HG03095 (cell line): ENCODE measurements around the gene SHMT2.
A peak's percentile ranks its signal among the peaks of the same experiment; 100 is the strongest.

ENCODE experiments used
- ATAC-seq: cut with Tn5 transposase; IDR thresholded peaks from one replicate; pipeline ENCODE4 v1.9.1; 2021; ENCODE audit warnings: moderate library complexity; ENCODE audit not compliant: unreplicated experiment

The SHMT2 gene

DNA sequence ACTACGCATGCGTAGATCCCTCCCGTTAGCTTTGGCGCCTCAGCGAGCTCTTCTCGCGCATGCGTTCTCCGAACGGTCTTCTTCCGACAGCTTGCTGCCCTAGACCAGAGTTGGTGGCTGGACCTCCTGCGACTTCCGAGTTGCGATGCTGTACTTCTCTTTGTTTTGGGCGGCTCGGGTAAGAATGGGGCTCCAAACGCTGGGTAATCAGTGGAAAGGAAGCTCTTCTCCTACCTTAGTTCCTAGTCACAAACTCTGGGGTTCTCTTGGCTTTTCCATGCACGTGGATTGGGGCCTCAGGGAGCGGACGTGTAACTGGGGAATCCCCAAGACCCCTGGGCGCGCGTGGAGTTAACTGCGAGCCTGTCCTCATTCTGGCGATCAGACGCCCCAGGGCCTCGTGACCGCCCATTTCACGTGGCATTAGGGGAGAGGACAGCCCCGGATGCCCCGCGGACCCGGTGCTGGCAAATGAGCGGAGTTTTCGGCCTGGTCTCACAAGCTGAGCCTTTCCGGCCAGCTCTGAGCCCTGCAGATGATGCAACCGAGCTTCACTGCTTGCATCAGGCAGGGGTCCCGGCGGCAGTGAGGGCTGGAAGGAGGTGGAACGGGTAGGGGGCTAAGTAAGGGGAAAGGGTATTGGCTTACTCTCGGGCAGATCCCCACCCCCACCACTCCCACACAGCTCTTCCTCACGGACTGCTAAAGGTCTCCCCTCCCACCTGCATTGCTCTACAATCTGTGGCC lies at the start of gene SHMT2:
Gene SHMT2 (plus strand): TSS at position 78 of the 747 bp plus-strand sequence. CDS start 68 bp downstream, at position 146.
- ATAC-seq: no peak

GRCh38 chr12:57180321-57180989 lies 49.1 kb upstream of the SHMT2 start:
- no peak for ATAC-seq

DNA sequence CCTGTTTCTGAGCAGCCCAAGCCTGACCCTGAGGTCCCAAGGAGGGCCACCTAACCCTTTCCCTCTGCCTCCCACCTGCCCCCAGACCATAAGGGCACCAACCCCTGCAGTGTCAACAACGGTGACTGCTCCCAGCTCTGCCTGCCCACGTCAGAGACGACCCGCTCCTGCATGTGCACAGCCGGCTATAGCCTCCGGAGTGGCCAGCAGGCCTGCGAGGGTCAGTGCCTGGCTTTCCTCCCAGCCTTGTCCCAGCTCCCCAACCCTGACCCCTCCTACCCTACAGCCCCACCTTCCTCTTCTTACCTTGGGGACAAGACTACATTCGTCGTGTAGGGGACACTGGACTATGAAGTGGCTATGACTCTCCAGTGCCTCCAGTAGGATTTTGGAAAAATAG lies 48.4 kb upstream of the SHMT2 start:
- no peak for ATAC-seq

GRCh38 chr12:57181561-57182155 lies 47.9 kb upstream of the SHMT2 start:
- ATAC-seq: no peak

DNA sequence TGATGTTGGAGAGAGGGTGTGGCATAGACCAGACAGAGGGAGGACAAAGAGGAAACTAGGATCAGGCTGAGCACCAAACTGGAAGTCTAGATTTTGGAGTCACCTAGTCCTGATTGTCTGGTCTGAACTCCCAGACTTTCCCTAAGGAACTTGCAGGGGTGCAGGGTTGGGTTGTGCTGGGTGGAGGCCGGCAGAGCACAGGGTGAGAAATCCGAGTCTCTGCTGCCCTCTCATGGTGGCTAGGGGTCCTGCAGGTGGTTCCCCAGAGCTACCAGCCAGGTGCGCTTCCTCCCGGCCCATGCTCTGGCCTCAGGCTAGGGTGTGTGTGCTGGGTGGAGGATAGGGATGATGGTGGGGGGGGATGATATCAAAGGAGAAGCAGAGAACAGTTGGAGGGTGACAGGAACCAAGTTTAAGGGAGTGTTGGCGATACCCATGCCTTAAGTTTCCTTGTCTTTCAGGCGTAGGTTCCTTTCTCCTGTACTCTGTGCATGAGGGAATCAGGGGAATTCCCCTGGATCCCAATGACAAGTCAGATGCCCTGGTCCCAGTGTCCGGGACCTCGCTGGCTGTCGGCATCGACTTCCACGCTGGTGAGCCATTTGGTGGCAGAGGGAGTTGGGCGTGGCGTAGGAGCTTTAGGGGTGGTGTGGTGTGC lies 46.5 kb upstream of the SHMT2 start:
- ATAC-seq: peak; percentile 93

GRCh38 chr12:57183939-57184725 lies 45.4 kb upstream of the SHMT2 start:
- no peak for ATAC-seq

- no peak for ATAC-seq
Observed at GRCh38 chr12:57185403-57185802, 44.1 kb upstream of the SHMT2 start.

DNA sequence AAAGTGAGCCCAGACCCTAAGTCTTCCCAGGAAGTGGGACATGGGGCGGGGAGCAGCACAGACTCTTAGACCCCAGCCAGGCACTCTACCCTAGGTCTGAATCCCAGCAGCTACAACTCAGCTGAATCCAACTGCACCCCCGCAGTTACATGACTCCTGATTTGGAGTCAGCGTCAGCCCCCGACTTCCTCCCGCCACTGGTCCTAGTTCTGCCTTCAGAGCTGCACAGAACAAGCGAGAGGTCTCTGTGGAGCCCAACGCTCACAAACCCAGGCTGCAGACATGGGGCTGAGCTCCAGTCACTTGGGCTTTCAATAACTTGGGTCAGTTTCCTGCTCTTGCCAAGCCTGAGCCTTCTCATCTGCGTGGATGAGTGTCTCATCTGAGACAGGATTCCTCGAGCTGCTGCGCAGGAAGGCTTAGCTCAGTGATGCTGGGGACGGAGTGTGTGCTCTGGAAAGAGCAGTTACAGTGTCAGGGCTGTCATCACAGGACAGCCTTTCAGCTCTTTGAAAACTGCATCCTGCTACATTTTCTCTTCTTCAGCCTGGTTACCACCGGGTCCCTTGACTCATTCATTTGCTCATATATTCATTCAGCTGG lies 43.5 kb upstream of the SHMT2 start:
- no peak for ATAC-seq

- ATAC-seq: no peak
Observed at GRCh38 chr12:57187222-57188089, 42.1 kb upstream of the SHMT2 start.

DNA sequence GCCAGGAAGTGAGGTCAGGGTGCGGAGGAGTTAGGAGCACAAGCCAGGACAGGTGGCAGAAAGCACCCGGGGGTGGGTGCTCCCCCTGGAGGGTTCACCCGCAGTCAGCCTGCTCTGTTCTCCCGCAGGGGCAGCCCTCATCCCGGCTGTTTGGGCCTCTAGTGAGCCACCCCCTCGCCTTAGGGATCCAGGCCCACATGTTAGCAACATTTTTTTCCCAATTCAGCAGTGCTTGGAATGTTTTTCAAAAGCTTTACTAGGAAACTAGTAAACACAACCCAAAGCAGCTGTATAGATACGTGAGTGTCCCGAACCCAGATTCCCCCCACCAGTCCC lies 41.5 kb upstream of the SHMT2 start:
- no peak for ATAC-seq

- ATAC-seq: no peak
Observed at GRCh38 chr12:57190037-57190436, 39.5 kb upstream of the SHMT2 start.

DNA sequence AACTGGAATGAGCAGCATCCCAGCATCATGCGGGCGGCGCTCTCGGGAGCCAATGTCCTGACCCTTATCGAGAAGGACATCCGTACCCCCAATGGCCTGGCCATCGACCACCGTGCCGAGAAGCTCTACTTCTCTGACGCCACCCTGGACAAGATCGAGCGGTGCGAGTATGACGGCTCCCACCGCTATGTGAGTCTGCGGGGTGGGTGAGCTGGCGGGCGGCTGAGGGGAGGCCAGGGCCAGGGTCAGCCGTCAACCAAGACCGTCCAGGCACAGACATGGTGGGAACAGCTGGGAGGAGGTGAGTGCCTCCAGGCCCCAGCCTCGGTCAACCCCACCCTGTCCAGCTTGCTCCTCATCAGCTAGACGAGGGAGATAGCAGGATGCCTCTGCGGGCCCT lies 38.7 kb upstream of the SHMT2 start:
- ATAC-seq: no peak

- ATAC-seq: no peak
Observed at GRCh38 chr12:57191410-57191809, 38.1 kb upstream of the SHMT2 start.

- no peak for ATAC-seq
Observed at GRCh38 chr12:57192920-57193319, 36.6 kb upstream of the SHMT2 start.

- ATAC-seq: no peak
Observed at GRCh38 chr12:57193706-57194245, 35.7 kb upstream of the SHMT2 start.

- no peak for ATAC-seq
Observed at GRCh38 chr12:57194253-57194652, 35.3 kb upstream of the SHMT2 start.

GRCh38 chr12:57195186-57195585 lies 34.3 kb upstream of the SHMT2 start:
- no peak for ATAC-seq

GRCh38 chr12:57195611-57196371 lies 33.7 kb upstream of the SHMT2 start:
- no peak for ATAC-seq

- no peak for ATAC-seq
Observed at GRCh38 chr12:57196439-57196838, 33.1 kb upstream of the SHMT2 start.
